ENCODE results near the gene RAB3D. TPM values are rescaled to one million over a fixed set of nuclear protein-coding genes. Genes with fewer than 3 reads are reported as not detected.
A peak's percentile ranks its signal among the peaks of the same experiment; 100 is the strongest.

The RAB3D gene
- total RNA-seq, 1 experiment from 2014 or later = 7.1 TPM

DNA sequence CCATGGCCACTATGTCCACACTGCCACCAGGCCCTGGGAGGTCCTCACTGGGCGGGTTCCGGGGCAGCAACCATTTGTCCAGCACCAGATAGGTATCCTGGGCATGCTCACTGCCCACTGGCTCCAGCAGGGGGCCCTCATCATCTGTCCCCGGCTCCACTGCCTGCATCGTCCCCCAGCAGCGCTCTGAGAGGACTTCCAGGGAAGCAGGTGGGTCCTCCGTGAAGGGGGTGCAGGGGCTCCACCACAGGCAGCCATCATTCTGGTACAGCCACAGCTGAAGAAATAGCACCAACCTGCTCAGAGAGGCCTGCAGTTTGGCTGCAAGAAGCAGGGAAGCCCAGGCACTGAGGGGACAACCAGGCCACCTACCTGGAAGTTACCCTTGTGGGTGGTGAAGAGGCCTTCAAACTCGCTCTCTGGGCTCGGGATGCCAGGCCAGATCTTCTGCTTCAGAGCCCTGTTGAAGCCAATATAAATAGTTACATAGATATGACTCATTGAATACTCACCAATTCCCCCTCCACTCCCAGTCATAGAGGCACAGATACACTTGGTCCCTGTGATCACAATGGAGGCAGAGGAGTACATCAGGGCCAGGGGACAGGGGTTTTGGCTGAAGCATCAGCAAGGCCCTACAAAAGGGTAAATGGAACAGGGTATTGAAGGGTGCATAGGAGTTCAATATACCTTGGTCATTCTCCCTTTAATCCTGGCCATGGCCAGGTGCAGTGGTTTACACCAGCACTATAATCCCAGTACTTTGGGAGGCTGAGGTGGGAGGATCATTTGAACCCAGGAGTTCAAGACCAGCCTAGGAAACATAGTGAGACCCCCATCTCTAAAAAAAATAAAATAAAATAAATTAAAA lies 39.1 kb upstream of the RAB3D start:
- no peaks in the 10 kb centered on the region for H3K9me3 Mint-ChIP-seq (ENCODE audit: low read depth, unreplicated experiment)
- TF ChIP-seq, protein P1, sequence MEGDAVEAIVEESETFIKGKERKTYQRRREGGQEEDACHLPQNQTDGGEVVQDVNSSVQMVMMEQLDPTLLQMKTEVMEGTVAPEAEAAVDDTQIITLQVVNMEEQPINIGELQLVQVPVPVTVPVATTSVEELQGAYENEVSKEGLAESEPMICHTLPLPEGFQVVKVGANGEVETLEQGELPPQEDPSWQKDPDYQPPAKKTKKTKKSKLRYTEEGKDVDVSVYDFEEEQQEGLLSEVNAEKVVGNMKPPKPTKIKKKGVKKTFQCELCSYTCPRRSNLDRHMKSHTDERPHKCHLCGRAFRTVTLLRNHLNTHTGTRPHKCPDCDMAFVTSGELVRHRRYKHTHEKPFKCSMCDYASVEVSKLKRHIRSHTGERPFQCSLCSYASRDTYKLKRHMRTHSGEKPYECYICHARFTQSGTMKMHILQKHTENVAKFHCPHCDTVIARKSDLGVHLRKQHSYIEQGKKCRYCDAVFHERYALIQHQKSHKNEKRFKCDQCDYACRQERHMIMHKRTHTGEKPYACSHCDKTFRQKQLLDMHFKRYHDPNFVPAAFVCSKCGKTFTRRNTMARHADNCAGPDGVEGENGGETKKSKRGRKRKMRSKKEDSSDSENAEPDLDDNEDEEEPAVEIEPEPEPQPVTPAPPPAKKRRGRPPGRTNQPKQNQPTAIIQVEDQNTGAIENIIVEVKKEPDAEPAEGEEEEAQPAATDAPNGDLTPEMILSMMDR (IDR thresholded peaks at IDR 0.05; ENCODE audit: unreplicated experiment) = no peak
- H3K4me1 Mint-ChIP-seq (ENCODE audit: low read depth, unreplicated experiment) = peaks cover 29% of the 10 kb centered on the region
- H3K36me3 Mint-ChIP-seq (ENCODE audit: insufficient read depth, unreplicated experiment) = peaks cover 41% of the 10 kb centered on the region
- peak; percentile 45 for DNase-seq
- CTCF ChIA-PET = no interaction called here
- no peaks in the 10 kb centered on the region for H3K27me3 Mint-ChIP-seq (ENCODE audit: unreplicated experiment)
- H3K27ac Mint-ChIP-seq (ENCODE audit: unreplicated experiment) = peak overlapping the region; percentile 60
- no TSS peak for BruUV-seq (replicated peaks)
- intact Hi-C loops (cut with micrococcal nuclease; ENCODE audit: unreplicated experiment) = loop anchor here (10.0 kb wide), 1 partner anchor 54 kb away; no protein-coding TSS in a partner anchor
- H3K4me3 Mint-ChIP-seq (ENCODE audit: low read depth, unreplicated experiment) = no peak overlapping the region

DNA sequence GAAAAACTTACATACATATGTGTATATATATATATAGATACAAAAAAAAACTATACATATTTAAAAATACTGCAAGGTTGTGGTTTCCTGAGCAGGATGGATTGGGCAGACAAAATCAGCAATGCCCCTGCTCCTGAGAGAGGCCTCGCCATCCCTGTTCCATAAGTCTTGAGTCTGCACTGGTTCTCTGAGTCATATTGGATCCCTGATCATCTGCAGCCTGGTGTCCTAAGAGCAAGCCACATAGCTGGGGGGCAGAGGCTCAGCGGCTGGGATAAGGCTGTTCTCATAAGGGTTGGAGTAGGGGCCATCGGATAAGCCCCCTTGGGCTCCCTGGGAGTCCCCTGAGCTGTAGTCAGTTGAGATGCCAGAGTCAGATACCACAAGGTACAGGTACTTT lies 38.3 kb upstream of the RAB3D start:
- no peak for DNase-seq
- Mint-ChIP-seq H3K27ac (ENCODE audit: unreplicated experiment) (peak overlapping the region; percentile 91), H3K36me3 (ENCODE audit: insufficient read depth, unreplicated experiment) (peaks cover 36% of the 10 kb centered on the region), H3K27me3 (ENCODE audit: unreplicated experiment) (no peaks in the 10 kb centered on the region), H3K4me1 (ENCODE audit: low read depth, unreplicated experiment) (peaks cover 29% of the 10 kb centered on the region), H3K4me3 (ENCODE audit: low read depth, unreplicated experiment) (no peak overlapping the region), H3K9me3 (ENCODE audit: low read depth, unreplicated experiment) (no peaks in the 10 kb centered on the region)
- intact Hi-C loops (cut with micrococcal nuclease; ENCODE audit: unreplicated experiment) = loop anchor here (10.0 kb wide), 1 partner anchor 53 kb away; no protein-coding TSS in a partner anchor
- CTCF ChIA-PET = interaction anchor here (0.6 kb wide), 1 partner anchor 166 kb away, joined by 8 read pairs; no protein-coding TSS in a partner anchor
- TF ChIP-seq, protein P1 (IDR thresholded peaks at IDR 0.05; ENCODE audit: unreplicated experiment) = no peak
- no TSS peak for BruUV-seq (replicated peaks)

DNA sequence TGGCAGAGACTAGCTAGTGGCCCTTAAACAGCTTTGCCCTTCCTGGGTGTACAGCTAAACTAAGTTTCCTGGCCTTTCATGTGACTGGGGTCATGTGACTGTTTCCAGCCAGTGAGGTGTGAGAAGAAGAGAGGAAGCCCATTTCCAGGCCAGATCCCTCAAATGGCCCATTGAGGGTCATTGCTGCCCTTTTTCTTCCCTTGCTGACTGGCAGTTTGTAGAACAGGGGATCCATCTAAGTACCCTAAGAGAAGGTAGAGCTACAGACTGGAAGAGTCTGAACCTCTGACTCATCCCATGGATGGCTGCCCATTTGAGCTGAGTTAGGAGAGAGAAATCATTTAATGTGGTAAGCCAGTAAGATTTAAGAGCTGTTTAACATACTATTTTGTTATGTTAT lies 37.8 kb upstream of the RAB3D start:
- BruUV-seq (replicated peaks) = no TSS peak
- CTCF ChIA-PET = interaction anchor here (0.6 kb wide), 1 partner anchor 166 kb away, joined by 8 read pairs; no protein-coding TSS in a partner anchor
- Mint-ChIP-seq H3K36me3 (ENCODE audit: insufficient read depth, unreplicated experiment) (peaks cover 32% of the 10 kb centered on the region), H3K4me3 (ENCODE audit: low read depth, unreplicated experiment) (no peak overlapping the region), H3K27ac (ENCODE audit: unreplicated experiment) (peak overlapping the region; percentile 91), H3K27me3 (ENCODE audit: unreplicated experiment) (no peaks in the 10 kb centered on the region), H3K4me1 (ENCODE audit: low read depth, unreplicated experiment) (peaks cover 29% of the 10 kb centered on the region), H3K9me3 (ENCODE audit: low read depth, unreplicated experiment) (no peaks in the 10 kb centered on the region)
- TF ChIP-seq, protein P1 (IDR thresholded peaks at IDR 0.05; ENCODE audit: unreplicated experiment) = no peak
- no peak for DNase-seq
- intact Hi-C loops (cut with micrococcal nuclease; ENCODE audit: unreplicated experiment) = loop anchor here (10.0 kb wide), 1 partner anchor 52 kb away; no protein-coding TSS in a partner anchor

DNA sequence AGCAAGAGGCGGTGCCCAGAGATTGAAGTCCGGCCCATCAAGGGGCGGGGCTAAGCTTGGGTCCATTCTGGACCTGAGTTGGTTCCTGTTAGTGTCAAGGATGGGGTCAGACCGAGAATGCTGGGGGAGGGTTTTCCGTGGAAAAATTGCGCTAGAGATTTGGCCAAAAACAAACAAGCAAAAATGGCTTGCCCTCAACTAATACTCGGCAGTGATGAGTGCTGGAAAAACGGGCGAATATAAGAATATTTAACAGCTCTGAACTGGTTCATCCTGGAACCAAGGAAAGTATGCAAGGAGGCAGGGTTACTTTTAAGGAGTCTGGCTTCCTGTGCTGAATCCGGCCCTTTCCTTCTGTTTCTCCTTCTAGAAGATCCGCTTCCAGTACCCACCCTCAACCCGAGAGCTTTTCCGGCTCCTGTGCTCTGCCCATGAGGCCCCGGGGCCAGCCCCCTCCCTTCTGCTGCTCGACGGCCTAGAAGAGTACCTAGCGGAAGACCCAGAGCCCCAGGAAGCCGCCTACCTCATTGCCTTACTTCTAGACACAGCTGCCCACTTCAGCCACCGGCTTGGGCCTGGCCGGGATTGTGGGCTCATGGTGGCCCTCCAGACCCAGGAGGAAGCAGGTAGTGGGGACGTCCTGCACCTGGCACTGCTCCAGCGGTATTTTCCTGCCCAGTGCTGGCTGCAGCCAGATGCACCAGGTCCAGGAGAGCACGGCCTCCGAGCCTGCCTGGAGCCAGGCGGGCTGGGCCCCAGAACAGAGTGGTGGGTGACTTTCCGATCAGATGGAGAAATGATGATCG lies 35.9 kb upstream of the RAB3D start:
- H3K4me1 Mint-ChIP-seq (ENCODE audit: low read depth, unreplicated experiment) = peaks cover 16% of the 10 kb centered on the region
- TSS peak; percentile 89 for BruUV-seq (replicated peaks)
- no peak overlapping the region for H3K4me3 Mint-ChIP-seq (ENCODE audit: low read depth, unreplicated experiment)
- intact Hi-C loops (cut with micrococcal nuclease; ENCODE audit: unreplicated experiment) = loop anchor here (10.0 kb wide), 1 partner anchor 51 kb away; no protein-coding TSS in a partner anchor
- peaks cover 15% of the 10 kb centered on the region for H3K36me3 Mint-ChIP-seq (ENCODE audit: insufficient read depth, unreplicated experiment)
- TF ChIP-seq, protein P1 (IDR thresholded peaks at IDR 0.05; ENCODE audit: unreplicated experiment) = no peak
- H3K27me3 Mint-ChIP-seq (ENCODE audit: unreplicated experiment) = no peaks in the 10 kb centered on the region
- CTCF ChIA-PET = interaction anchor here (0.6 to 1.7 kb wide), 10 partner anchors 8 to 436 kb away, joined by 3 to 18 read pairs (median 4); partner anchors contain the start of genes CCDC159, ODAD3, PRKCSH and TSPAN16
- DNase-seq = peak; percentile 7
- no peak overlapping the region for H3K27ac Mint-ChIP-seq (ENCODE audit: unreplicated experiment)
- H3K9me3 Mint-ChIP-seq (ENCODE audit: low read depth, unreplicated experiment) = no peaks in the 10 kb centered on the region

Data from Calu3 (cell line).